SK-N-MC (cell line): ENCODE measurements around the gene P3H1.
"Not testable (repeated sequence)": the region's sequence is repeated elsewhere in the genome, so short reads cannot be mapped to it uniquely, and the experiment has no call there.

ENCODE experiments used
- DNase-seq: peaks from one replicate; pipeline ENCODE4 v3.0.0-alpha.2; 2011; ENCODE audit warnings: low read depth, low spot score
- H3K27ac ChIP-seq: fragments of 200-600 bp; sonication (generic); 2 replicates; pipeline ENCODE4 v1.5.1; 2016; ENCODE audit warnings: mixed run types
- H3K36me3 ChIP-seq: fragments of 200-600 bp; sonication (generic); 2 replicates; pipeline ENCODE4 v1.6.1; 2017; ENCODE audit warnings: antibody characterized with exemption, low read length, mixed read lengths; ENCODE audit not compliant: insufficient read depth
- H3K4me3 ChIP-seq: fragments of 200-600 bp; sonication (generic); 2 replicates; pipeline ENCODE4 v1.5.1; 2016
- H3K9ac ChIP-seq: fragments of 200-600 bp; sonication (generic); 2 replicates; pipeline ENCODE4 v1.8.0; 2017; ENCODE audit warnings: mixed run types, mixed read lengths; ENCODE audit not compliant: insufficient read length
- H3K9me3 ChIP-seq: fragments of 200-600 bp; sonication (generic); 2 replicates; pipeline ENCODE4 v1.6.1; 2017; ENCODE audit warnings: low read depth, mild to moderate bottlenecking, antibody characterized with exemption, low read length, moderate library complexity, mixed read lengths
- EZH2 ChIP-seq: fragments of 200-600 bp; sonication (generic); IDR thresholded peaks from one replicate; pipeline ENCODE4 v1.6.1; 2017; ENCODE audit warnings: antibody characterized with exemption
- FOXP2 ChIP-seq: optimal IDR thresholded peaks from 2 replicates; pipeline ENCODE3; 2011; ENCODE audit warnings: mild to moderate bottlenecking, moderate library complexity; ENCODE audit not compliant: insufficient read depth; ENCODE audit errors: extremely low read length, control extremely low read depth
- POLR2AphosphoS5 ChIP-seq: IDR thresholded peaks from 2 replicates; pipeline ENCODE4 v1.6.1; 2012; ENCODE audit warnings: mild to moderate bottlenecking, low read depth, low read length, borderline replicate concordance

P3H1 gene

GRCh38 chr1:42762269-42762668 is 4.6 kb downstream of the P3H1 start:
- Histone ChIP-seq H3K36me3 (peaks cover 9% of the 10 kb centered on the region), H3K9me3 (no peaks in the 10 kb centered on the region), H3K4me3 (no peak overlapping the region), H3K9ac (no peak overlapping the region), H3K27ac (no peak overlapping the region)
- TF ChIP-seq FOXP2: no peak
- TF ChIP-seq POLR2AphosphoS5: no peak
- TF ChIP-seq EZH2: no peak
- no peak for DNase-seq

- no peak for DNase-seq
- Histone ChIP-seq H3K9ac (no peak overlapping the region), H3K36me3 (peaks cover 16% of the 10 kb centered on the region), H3K9me3 (no peaks in the 10 kb centered on the region), H3K27ac (no peak overlapping the region), H3K4me3 (no peak overlapping the region)
- TF ChIP-seq POLR2AphosphoS5 (no peak), EZH2 (no peak), FOXP2 (no peak)
These were observed 5.3 kb downstream of the P3H1 start for GRCh38 chr1:42761567-42761966.

DNA sequence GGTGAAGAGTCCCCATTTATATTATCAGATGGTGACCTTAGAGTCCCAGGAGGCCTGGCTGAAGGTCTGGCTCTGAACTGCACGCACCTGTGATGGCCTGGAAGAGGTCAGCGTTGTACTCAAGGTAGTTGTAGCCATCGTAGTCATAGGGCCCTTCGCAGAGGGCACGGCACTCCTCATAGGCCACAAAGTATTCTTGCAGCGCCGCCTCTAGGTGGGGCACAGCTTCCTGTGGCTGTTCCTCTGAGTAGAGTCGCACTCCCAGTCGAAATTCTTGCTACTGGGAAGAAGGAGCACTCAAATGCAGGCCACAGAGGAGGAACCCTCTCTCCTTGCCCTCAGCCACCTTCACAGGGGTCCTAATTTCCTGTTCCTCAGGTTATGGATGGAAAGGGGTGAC is 7.7 kb downstream of the P3H1 start:
- Histone ChIP-seq H3K36me3 (peaks cover 35% of the 10 kb centered on the region), H3K27ac (no peak overlapping the region), H3K4me3 (no peak overlapping the region), H3K9ac (no peak overlapping the region), H3K9me3 (no peaks in the 10 kb centered on the region)
- TF ChIP-seq EZH2: no peak
- TF ChIP-seq FOXP2: no peak
- no peak for TF ChIP-seq POLR2AphosphoS5
- DNase-seq: no peak

GRCh38 chr1:42758641-42759040 is 8.2 kb downstream of the P3H1 start:
- no peak for DNase-seq
- H3K27ac ChIP-seq: no peak overlapping the region
- H3K9ac ChIP-seq: no peak overlapping the region
- TF ChIP-seq EZH2 (no peak), FOXP2 (no peak), POLR2AphosphoS5 (no peak)
- no peaks in the 10 kb centered on the region for H3K9me3 ChIP-seq
- H3K36me3 ChIP-seq: peaks cover 39% of the 10 kb centered on the region
- no peak overlapping the region for H3K4me3 ChIP-seq

DNA sequence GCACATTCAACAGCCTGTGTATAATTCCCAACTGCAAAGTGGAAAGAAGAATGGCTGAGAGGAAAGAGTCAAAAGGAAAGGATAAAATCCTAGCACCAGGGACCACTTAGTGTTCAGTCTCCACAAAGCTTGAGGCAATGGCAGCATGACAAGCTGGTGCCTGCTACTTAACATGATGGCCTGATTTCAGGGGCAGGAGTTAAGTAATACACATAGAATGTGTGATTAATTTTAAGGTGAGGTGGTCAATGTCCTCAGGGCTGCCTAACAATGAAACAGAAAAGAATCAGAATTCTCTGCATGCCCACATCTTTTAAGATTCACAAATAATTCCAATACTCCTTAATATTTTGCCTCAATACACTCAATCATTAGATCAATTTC is 8.9 kb downstream of the P3H1 start:
- TF ChIP-seq FOXP2: no peak
- TF ChIP-seq POLR2AphosphoS5: no peak
- TF ChIP-seq EZH2: no peak
- Histone ChIP-seq H3K36me3 (peaks cover 43% of the 10 kb centered on the region), H3K4me3 (no peak overlapping the region), H3K9ac (no peak overlapping the region), H3K27ac (no peak overlapping the region), H3K9me3 (no peaks in the 10 kb centered on the region)
- DNase-seq: no peak

- DNase-seq: no peak
- H3K27ac ChIP-seq: no peak overlapping the region
These were observed 9.6 kb downstream of the P3H1 start for GRCh38 chr1:42756956-42757891.

DNA sequence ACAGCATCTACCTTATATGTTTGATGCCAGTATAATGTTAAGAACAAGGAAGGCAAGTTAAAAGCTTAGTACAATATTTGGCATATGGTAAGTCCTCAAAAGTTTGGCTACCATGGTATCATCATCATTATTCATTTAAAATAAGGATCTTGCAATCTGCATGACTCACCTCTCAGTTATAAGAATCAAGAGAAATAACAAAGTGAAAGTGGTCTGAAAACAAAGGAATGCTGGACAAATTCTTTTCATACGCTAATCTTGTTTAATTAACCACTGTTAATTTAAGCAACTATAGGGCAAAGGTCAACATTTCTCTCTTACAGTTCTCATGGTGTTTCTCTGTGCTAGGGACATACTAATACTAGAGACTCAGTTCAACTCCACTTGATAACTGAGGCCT is 13.8 kb downstream of the P3H1 start:
- DNase-seq: no peak
- H3K27ac ChIP-seq: no peak overlapping the region
- TF ChIP-seq FOXP2: no peak
- TF ChIP-seq POLR2AphosphoS5: no peak
- no peak for TF ChIP-seq EZH2
- H3K9me3 ChIP-seq: no peaks in the 10 kb centered on the region
- peaks cover 59% of the 10 kb centered on the region for H3K36me3 ChIP-seq
- no peak overlapping the region for H3K9ac ChIP-seq
- no peak overlapping the region for H3K4me3 ChIP-seq

More at GRCh38 chr1:42756956-42757891, 9.6 kb downstream of the P3H1 start:
- peaks cover 50% of the 10 kb centered on the region for H3K36me3 ChIP-seq
- no peak for TF ChIP-seq POLR2AphosphoS5
- no peak for TF ChIP-seq FOXP2
- no peak for TF ChIP-seq EZH2
- no peak overlapping the region for H3K4me3 ChIP-seq
- H3K9me3 ChIP-seq: no peaks in the 10 kb centered on the region
- no peak overlapping the region for H3K9ac ChIP-seq

GRCh38 chr1:42752284-42752683 is 14.5 kb downstream of the P3H1 start:
- Histone ChIP-seq H3K9me3 (no peaks in the 10 kb centered on the region), H3K27ac (no peak overlapping the region), H3K36me3 (peaks cover 52% of the 10 kb centered on the region; the same call in 1 of the 2 replicates), H3K4me3 (no peak overlapping the region), H3K9ac (no peak overlapping the region)
- TF ChIP-seq FOXP2: no peak
- no peak for DNase-seq

GRCh38 chr1:42751511-42752070 is 15.2 kb downstream of the P3H1 start:
- H3K4me3 ChIP-seq, H3K9ac ChIP-seq, DNase-seq, H3K27ac ChIP-seq, H3K9me3 ChIP-seq: not testable (repeated sequence)
- H3K36me3 ChIP-seq: peaks cover 45% of the 10 kb centered on the region; the same call in 1 of the 2 replicates
